ENCODE data around the gene FBXO2. TPM values are rescaled to one million over a fixed set of nuclear protein-coding genes. Genes with fewer than 3 reads are reported as not detected.

Gene FBXO2
- total and polyA plus RNA-seq, 5 experiments from 2014 or later: 2.3 to 5.4 (median 3.6) TPM

- no peak for ATAC-seq
- H3K9me3 Mint-ChIP-seq: no peaks in the 10 kb centered on the region
- peaks cover 0 to 22% (median 13%) of the 10 kb centered on the region in 4 donors for H3K4me1 Mint-ChIP-seq
- no peak for DNase-seq
- H3K27ac Mint-ChIP-seq: peak overlapping the region in 1 of 10 donors; percentile 15
- no peaks in the 10 kb centered on the region for H3K27me3 Mint-ChIP-seq
- POLR2A ChIA-PET: interaction anchor here (0.7 to 5.9 kb wide), 2 partner anchors 22 to 59 kb away, joined by 4 to 60 read pairs; no protein-coding TSS in a partner anchor
- peak overlapping the region in 1 of 10 donors; percentile 50 for H3K4me3 Mint-ChIP-seq
- H3K36me3 Mint-ChIP-seq: peaks cover 0 to 45% (median 0%) of the 10 kb centered on the region in 3 donors
Observed at GRCh38 chr1:11659748-11660147, 5.5 kb upstream of the FBXO2 start.

- H3K27me3 Mint-ChIP-seq: no peaks in the 10 kb centered on the region
- POLR2A ChIA-PET: interaction anchor here (1.0 kb wide), 1 partner anchor 8 kb away, joined by 3 read pairs; no protein-coding TSS in a partner anchor
Observed at GRCh38 chr1:11658542-11658941, 4.3 kb upstream of the FBXO2 start.

GRCh38 chr1:11657654-11658053, 3.4 kb upstream of the FBXO2 start:
- Mint-ChIP-seq H3K36me3 (peaks cover 0 to 41% (median 0%) of the 10 kb centered on the region in 3 donors), H3K9me3 (no peaks in the 10 kb centered on the region), H3K4me3 (no peak overlapping the region), H3K27me3 (no peaks in the 10 kb centered on the region), H3K27ac (no peak overlapping the region), H3K4me1 (peaks cover 0 to 26% (median 10%) of the 10 kb centered on the region in 4 donors)
- ATAC-seq: no peak
- no peak for DNase-seq
- POLR2A ChIA-PET: no interaction called here

More at GRCh38 chr1:11658542-11658941, 4.3 kb upstream of the FBXO2 start:
- Mint-ChIP-seq H3K4me1 (peaks cover 0 to 22% (median 12%) of the 10 kb centered on the region in 4 donors), H3K27ac (no peak overlapping the region), H3K9me3 (no peaks in the 10 kb centered on the region), H3K4me3 (no peak overlapping the region), H3K36me3 (peaks cover 0 to 45% (median 0%) of the 10 kb centered on the region in 3 donors)
- ATAC-seq: no peak
- DNase-seq: no peak

- H3K9me3 Mint-ChIP-seq: no peaks in the 10 kb centered on the region
- POLR2A ChIA-PET: interaction anchor here (0.6 to 7.3 kb wide), 5 partner anchors 9 to 596 kb away, joined by 4 to 70 read pairs (median 7); partner anchors contain the start of genes FBXO6 and SRM
- no peak for DNase-seq
- peaks cover 8 to 36% (median 28%) of the 10 kb centered on the region in 4 donors for H3K4me1 Mint-ChIP-seq
- H3K27ac Mint-ChIP-seq: peak overlapping the region in 8 of 10 donors; percentile 25 to 85 (median 38)
- peak; percentile 19 to 34 for ATAC-seq
- peak overlapping the region; percentile 69 to 87 (median 74) for H3K4me3 Mint-ChIP-seq
- H3K27me3 Mint-ChIP-seq: no peaks in the 10 kb centered on the region
- peaks cover 0 to 26% (median 0%) of the 10 kb centered on the region in 3 donors for H3K36me3 Mint-ChIP-seq
Observed at GRCh38 chr1:11654939-11655808, 945 bp upstream of the FBXO2 start.

GRCh38 chr1:11653861-11654136, 430 bp downstream of the FBXO2 start:
- no peak for DNase-seq
- Mint-ChIP-seq H3K4me1 (peaks cover 12 to 45% (median 36%) of the 10 kb centered on the region in 4 donors), H3K27me3 (no peaks in the 10 kb centered on the region), H3K36me3 (peaks cover 0 to 15% (median 0%) of the 10 kb centered on the region in 3 donors), H3K27ac (peak overlapping the region in 3 of 10 donors; percentile 10 to 88 (median 17)), H3K4me3 (peak overlapping the region; percentile 48 to 87 (median 66)), H3K9me3 (no peaks in the 10 kb centered on the region)
- POLR2A ChIA-PET: interaction anchor here (1.3 to 7.3 kb wide), 4 partner anchors 11 to 254 kb away, joined by 4 to 70 read pairs (median 14); partner anchors contain the start of gene FBXO6
- ATAC-seq: no peak

- POLR2A ChIA-PET: interaction anchor here (1.3 to 7.3 kb wide), 4 partner anchors 11 to 255 kb away, joined by 4 to 70 read pairs (median 14); partner anchors contain the start of gene FBXO6
- H3K27me3 Mint-ChIP-seq: no peaks in the 10 kb centered on the region
- peaks cover 12 to 46% (median 36%) of the 10 kb centered on the region in 4 donors for H3K4me1 Mint-ChIP-seq
Observed at GRCh38 chr1:11653101-11653860, 948 bp downstream of the FBXO2 start.

GRCh38 chr1:11652203-11652780, 1.9 kb downstream of the FBXO2 start:
- Mint-ChIP-seq H3K4me3 (peak overlapping the region in 8 of 10 donors; percentile 12 to 85 (median 60)), H3K4me1 (peaks cover 12 to 45% (median 36%) of the 10 kb centered on the region in 4 donors), H3K27me3 (no peaks in the 10 kb centered on the region), H3K36me3 (peaks cover 0 to 5% (median 0%) of the 10 kb centered on the region in 3 donors), H3K27ac (peak overlapping the region in 5 of 10 donors; percentile 52 to 88 (median 64)), H3K9me3 (no peaks in the 10 kb centered on the region)
- POLR2A ChIA-PET: interaction anchor here (7.3 kb wide), 1 partner anchor 67 kb away, joined by 70 read pairs; no protein-coding TSS in a partner anchor
- DNase-seq: no peak
- no peak for ATAC-seq

More at GRCh38 chr1:11653101-11653860, 948 bp downstream of the FBXO2 start:
- Mint-ChIP-seq H3K36me3 (peaks cover 0 to 12% (median 0%) of the 10 kb centered on the region in 3 donors), H3K4me3 (peak overlapping the region; percentile 59 to 87 (median 66)), H3K9me3 (no peaks in the 10 kb centered on the region), H3K27ac (peak overlapping the region in 5 of 10 donors; percentile 25 to 74 (median 55))
- ATAC-seq (no peak), DNase-seq (no peak)

GRCh38 chr1:11651017-11651416, 3.2 kb downstream of the FBXO2 start:
- ATAC-seq (no peak), DNase-seq (no peak)
- peak overlapping the region in 9 of 10 donors; percentile 49 to 87 (median 71) for H3K27ac Mint-ChIP-seq
- no peaks in the 10 kb centered on the region for H3K9me3 Mint-ChIP-seq
- H3K4me1 Mint-ChIP-seq: peaks cover 12 to 39% (median 34%) of the 10 kb centered on the region in 4 donors
- no peaks in the 10 kb centered on the region for H3K27me3 Mint-ChIP-seq
- no peaks in the 10 kb centered on the region for H3K36me3 Mint-ChIP-seq
- H3K4me3 Mint-ChIP-seq: peak overlapping the region; percentile 75 to 90 (median 84)
- POLR2A ChIA-PET: interaction anchor here (1.0 to 7.3 kb wide), 4 partner anchors 13 to 590 kb away, joined by 3 to 70 read pairs (median 17); partner anchors contain the start of gene FBXO6

GRCh38 chr1:11650331-11650991, 3.8 kb downstream of the FBXO2 start:
- H3K4me1 Mint-ChIP-seq: peaks cover 12 to 34% (median 29%) of the 10 kb centered on the region in 4 donors
- H3K9me3 Mint-ChIP-seq: no peaks in the 10 kb centered on the region
- POLR2A ChIA-PET: interaction anchor here (0.5 to 7.3 kb wide), 9 partner anchors 8 to 590 kb away, joined by 3 to 70 read pairs (median 4); partner anchors contain the start of genes CLCN6, FBXO6 and MTHFR
- H3K4me3 Mint-ChIP-seq: peak overlapping the region; percentile 75 to 90 (median 84)
- H3K36me3 Mint-ChIP-seq: no peaks in the 10 kb centered on the region
- no peaks in the 10 kb centered on the region for H3K27me3 Mint-ChIP-seq
- peak; percentile 69 to 76 for ATAC-seq
- DNase-seq: peak; percentile 64 to 87 (median 74)
- H3K27ac Mint-ChIP-seq: peak overlapping the region in 9 of 10 donors; percentile 27 to 87 (median 71)

- H3K27ac Mint-ChIP-seq: peak overlapping the region in 4 of 10 donors; percentile 24 to 78 (median 58)
- ATAC-seq (no peak), DNase-seq (peak in 2 of 10 donors; percentile 12 to 16)
- peaks cover 12 to 30% (median 26%) of the 10 kb centered on the region in 4 donors for H3K4me1 Mint-ChIP-seq
- POLR2A ChIA-PET: interaction anchor here (0.5 to 7.3 kb wide), 10 partner anchors 9 to 613 kb away, joined by 3 to 70 read pairs (median 3); partner anchors contain the start of genes CLCN6, FBXO6 and MTHFR
- no peaks in the 10 kb centered on the region for H3K27me3 Mint-ChIP-seq
- H3K36me3 Mint-ChIP-seq: no peaks in the 10 kb centered on the region
- H3K9me3 Mint-ChIP-seq: no peaks in the 10 kb centered on the region
- H3K4me3 Mint-ChIP-seq: peak overlapping the region in 9 of 10 donors; percentile 32 to 90 (median 64)
Observed at GRCh38 chr1:11649624-11650330, 4.5 kb downstream of the FBXO2 start.
